ENCODE results near the gene GSAP.

GSAP gene

GRCh38 chr7:77331938-77332695 is 84.0 kb downstream of the GSAP start:
- H3K4me3 ChIP-seq (ENCODE audit: low read depth, low read length): no peak overlapping the region

GRCh38 chr7:77330169-77330882 is 85.8 kb downstream of the GSAP start:
- H3K4me3 ChIP-seq (ENCODE audit: low read depth, low read length): no peak overlapping the region

- no peak overlapping the region for H3K4me3 ChIP-seq (ENCODE audit: low read depth, low read length)
Measured at GRCh38 chr7:77329466-77330168, 86.5 kb downstream of the GSAP start.

- no peak overlapping the region for H3K4me3 ChIP-seq (ENCODE audit: low read depth, low read length)
Measured at GRCh38 chr7:77328669-77329068, 87.5 kb downstream of the GSAP start.

GRCh38 chr7:77327932-77328628 is 88.1 kb downstream of the GSAP start:
- no peak overlapping the region for H3K4me3 ChIP-seq (ENCODE audit: low read depth, low read length)

GRCh38 chr7:77327067-77327931 is 88.8 kb downstream of the GSAP start:
- H3K4me3 ChIP-seq (ENCODE audit: low read depth, low read length): no peak overlapping the region

GRCh38 chr7:77326131-77326530 is 90.0 kb downstream of the GSAP start:
- H3K4me3 ChIP-seq (ENCODE audit: low read depth, low read length): no peak overlapping the region

- no peak overlapping the region for H3K4me3 ChIP-seq (ENCODE audit: low read depth, low read length)
Measured at GRCh38 chr7:77321300-77321699, 94.8 kb downstream of the GSAP start.

- H3K4me3 ChIP-seq (ENCODE audit: low read depth, low read length): no peak overlapping the region
Measured at GRCh38 chr7:77320714-77321113, 95.4 kb downstream of the GSAP start.

- H3K4me3 ChIP-seq (ENCODE audit: low read depth, low read length): no peak overlapping the region
Measured at GRCh38 chr7:77320137-77320536, 96.0 kb downstream of the GSAP start.

GRCh38 chr7:77318019-77318418 is 98.1 kb downstream of the GSAP start:
- H3K4me3 ChIP-seq (ENCODE audit: low read depth, low read length): no peak overlapping the region

GRCh38 chr7:77316219-77316978 is 99.8 kb downstream of the GSAP start:
- no peak overlapping the region for H3K4me3 ChIP-seq (ENCODE audit: low read depth, low read length)

- H3K4me3 ChIP-seq (ENCODE audit: low read depth, low read length): no peak overlapping the region
Measured at GRCh38 chr7:77315182-77315591, 101.0 kb downstream of the GSAP start.

- H3K4me3 ChIP-seq (ENCODE audit: low read depth, low read length): no peak overlapping the region
Measured at GRCh38 chr7:77313876-77314480, 102.2 kb downstream of the GSAP start.

GRCh38 chr7:77313085-77313484 is 103.1 kb downstream of the GSAP start:
- H3K4me3 ChIP-seq (ENCODE audit: low read depth, low read length): no peak overlapping the region

GRCh38 chr7:77310982-77311381 is 105.2 kb downstream of the GSAP start:
- no peak overlapping the region for H3K4me3 ChIP-seq (ENCODE audit: low read depth, low read length)

- H3K4me3 ChIP-seq (ENCODE audit: low read depth, low read length): no peak overlapping the region
Measured at GRCh38 chr7:77309714-77310220, 106.4 kb downstream of the GSAP start.

GRCh38 chr7:77308792-77309191 is 107.4 kb downstream of the GSAP start:
- no peak overlapping the region for H3K4me3 ChIP-seq (ENCODE audit: low read depth, low read length)
